HG02981 (cell line): Measurements from ENCODE around the gene CALR.
"Not testable (repeated sequence)": the region's sequence is repeated elsewhere in the genome, so short reads cannot be mapped to it uniquely, and the experiment has no call there.

Experiments used
- ATAC-seq: cut with Tn5 transposase; IDR thresholded peaks from one replicate; pipeline ENCODE4 v1.9.1; 2021; ENCODE audit warnings: mild to moderate bottlenecking, moderate library complexity; ENCODE audit not compliant: unreplicated experiment

The CALR gene

DNA sequence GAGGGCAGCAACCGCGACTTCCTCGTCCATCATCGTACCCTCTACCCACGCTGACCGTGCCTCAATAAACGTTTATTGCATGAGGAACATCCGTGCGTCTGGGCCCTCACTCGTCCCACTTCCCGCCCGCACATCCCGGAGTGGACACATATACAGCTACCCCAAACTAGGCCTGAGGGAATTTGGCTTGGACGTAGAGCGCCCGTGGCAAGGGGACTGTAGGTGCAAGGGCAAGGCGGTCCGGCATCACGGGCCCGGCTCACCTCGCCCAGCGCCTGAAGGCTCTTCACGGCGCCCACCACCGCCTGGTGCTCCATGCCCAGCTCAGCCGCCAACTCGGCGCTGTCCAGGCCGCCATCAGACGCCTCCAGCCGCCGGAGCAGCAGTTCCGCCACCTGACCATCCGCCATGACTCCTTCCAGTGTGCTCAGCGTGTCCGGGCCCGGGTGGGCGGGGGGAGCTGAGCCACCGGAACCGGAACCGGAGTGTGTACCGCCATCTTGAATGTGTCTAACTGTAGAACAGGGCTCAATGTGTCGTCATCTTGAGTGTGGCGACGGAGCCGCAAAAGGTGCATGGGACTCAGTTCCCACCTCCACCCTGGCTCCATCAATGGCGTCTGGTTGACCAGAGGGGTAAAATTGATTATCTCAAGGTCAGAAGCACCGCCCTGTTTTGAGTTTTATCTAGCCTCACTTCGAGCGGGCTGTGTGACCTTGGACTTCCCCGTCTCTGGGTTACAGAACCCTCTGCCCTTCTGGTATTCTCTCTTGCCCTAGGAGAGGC is 4.9 kb upstream of the CALR start, which contains the start of gene FARSA:
TSS of gene FARSA (minus strand) at position 425 of the 786 bp plus-strand sequence. CDS start at position 410, 15 bp downstream.
- ATAC-seq, result peak; percentile 31

- ATAC-seq, result no peak
Measured at GRCh38 chr19:12935071-12935470, 3.3 kb upstream of the CALR start.

- no peak for ATAC-seq
Measured at GRCh38 chr19:12936582-12936981, 1.8 kb upstream of the CALR start.

DNA sequence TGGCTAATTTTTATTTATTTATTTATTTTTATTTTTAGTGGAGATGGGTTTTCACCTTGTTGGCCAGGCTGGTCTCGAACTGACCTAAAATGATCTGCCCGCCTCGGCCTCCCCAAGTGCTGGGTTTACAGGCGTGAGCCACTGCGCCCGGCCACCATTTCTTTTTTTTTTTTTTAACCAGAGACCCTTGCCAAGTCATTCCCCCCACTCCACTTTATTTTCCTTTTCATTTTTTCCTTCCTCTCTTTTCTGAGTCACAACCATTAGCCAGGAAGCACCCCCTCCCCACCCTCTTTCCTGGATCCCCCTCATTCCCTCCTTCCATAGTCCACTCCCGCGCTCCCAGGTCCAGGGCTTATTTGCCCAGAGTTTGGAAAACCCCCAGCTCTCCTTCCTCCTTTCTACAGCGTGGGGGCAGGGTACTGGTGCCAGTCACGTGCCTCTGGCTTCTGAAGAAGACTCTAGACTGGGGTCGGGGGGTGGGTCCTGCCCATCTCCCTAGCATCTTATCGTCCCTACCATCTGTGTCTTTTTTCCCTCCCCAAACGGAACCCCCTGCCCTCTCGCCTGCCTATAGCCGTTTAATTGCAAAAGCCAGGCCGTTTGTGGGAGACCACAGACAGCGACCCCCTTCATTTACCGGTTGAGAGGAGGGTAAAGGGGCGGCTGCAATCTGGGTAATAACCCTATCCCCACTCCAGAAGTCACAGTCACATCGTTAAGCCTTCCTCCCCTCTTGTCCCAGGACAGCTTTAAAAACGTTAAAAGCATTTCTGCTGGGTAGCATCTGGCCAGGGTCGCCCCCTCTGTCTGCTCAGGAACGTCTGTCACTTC is 1.1 kb upstream of the CALR start:
- no peak for ATAC-seq

DNA sequence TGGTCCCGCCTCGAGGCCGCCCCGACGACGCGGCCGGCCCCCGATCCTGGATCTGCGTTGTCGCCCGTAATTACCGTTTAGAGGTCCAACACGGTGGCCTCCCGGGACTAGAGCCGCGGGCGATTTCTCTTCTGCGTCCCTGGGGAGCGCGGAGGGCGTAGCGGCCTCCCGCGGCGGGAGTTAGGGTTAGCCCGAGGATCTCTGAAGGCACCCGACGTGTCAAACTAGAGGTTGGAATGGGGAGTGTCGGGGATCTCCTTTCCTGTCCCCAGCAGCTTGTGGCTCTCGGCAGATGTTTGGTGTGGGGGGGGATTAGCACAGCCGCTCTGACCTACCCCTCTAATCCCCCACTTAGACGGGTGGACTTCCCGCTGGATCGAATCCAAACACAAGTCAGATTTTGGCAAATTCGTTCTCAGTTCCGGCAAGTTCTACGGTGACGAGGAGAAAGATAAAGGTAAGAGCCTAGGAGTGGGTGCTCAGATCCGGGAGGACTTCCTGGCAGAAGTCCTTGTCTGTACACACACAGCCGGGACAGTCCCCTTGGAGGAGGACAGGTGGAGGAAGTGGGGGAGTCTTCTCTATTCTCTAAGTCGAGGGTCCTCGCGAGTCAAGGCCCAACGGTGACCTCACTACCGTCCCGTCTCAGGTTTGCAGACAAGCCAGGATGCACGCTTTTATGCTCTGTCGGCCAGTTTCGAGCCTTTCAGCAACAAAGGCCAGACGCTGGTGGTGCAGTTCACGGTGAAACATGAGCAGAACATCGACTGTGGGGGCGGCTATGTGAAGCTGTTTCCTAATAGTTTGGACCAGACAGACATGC is 581 bp downstream of the CALR start:
- peak; percentile 1 for ATAC-seq

DNA sequence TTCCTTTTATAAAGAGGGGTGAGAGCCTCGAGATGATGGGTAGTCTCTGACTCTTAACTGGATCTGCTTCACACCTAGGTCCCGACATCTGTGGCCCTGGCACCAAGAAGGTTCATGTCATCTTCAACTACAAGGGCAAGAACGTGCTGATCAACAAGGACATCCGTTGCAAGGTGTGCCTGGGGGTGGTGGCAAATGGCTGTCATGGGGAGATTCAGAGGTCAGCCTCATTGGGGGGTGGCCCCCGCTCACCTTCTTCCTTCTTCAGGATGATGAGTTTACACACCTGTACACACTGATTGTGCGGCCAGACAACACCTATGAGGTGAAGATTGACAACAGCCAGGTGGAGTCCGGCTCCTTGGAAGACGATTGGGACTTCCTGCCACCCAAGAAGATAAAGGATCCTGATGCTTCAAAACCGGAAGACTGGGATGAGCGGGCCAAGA is 1.6 kb downstream of the CALR start:
- no peak for ATAC-seq

DNA sequence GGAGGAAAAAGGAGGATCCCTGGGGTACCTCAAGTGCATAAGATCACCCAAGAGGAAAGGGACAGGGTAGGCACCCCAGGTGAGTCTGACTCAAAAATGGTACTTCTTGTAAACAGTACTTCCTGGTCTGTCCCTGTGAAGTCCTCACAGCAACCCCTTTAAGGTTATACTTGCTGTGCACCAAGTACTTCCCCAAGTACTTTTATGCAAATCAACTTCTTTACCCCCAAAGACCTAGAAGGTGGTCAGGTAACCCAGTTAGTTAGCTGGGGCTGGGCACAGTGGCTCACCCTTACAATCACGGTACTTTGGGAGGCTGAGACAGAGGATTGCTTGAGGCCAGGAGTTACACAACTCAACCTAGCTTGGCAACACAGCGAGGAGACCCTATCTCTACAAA is 2.5 kb downstream of the CALR start:
- no peak for ATAC-seq

GRCh38 chr19:12943437-12944044 is 5.1 kb downstream of the CALR start:
- no peak for ATAC-seq

DNA sequence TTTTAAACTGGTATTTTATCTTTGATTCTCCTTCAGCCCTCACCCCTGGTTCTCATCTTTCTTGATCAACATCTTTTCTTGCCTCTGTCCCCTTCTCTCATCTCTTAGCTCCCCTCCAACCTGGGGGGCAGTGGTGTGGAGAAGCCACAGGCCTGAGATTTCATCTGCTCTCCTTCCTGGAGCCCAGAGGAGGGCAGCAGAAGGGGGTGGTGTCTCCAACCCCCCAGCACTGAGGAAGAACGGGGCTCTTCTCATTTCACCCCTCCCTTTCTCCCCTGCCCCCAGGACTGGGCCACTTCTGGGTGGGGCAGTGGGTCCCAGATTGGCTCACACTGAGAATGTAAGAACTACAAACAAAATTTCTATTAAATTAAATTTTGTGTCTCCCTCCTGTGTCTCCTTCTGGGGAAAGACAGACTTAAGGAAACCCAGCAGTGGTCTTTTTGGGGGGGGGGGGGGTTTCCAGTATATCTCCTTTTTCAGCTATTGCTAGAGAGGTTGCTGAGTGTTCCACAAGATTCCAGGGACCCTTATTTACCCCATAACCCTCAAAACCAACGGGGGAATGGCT is 5.8 kb downstream of the CALR start:
- ATAC-seq, result no peak

- ATAC-seq, result peak; percentile 65
Measured at GRCh38 chr19:12945479-12946091, 7.2 kb downstream of the CALR start, which contains the start of gene RAD23A. RAD23A (plus strand) TSS chr19:12945862; CDS start chr19:12945949, 87 bp downstream.

GRCh38 chr19:12946092-12946721 is 7.8 kb downstream of the CALR start:
- peak; percentile 32 for ATAC-seq

DNA sequence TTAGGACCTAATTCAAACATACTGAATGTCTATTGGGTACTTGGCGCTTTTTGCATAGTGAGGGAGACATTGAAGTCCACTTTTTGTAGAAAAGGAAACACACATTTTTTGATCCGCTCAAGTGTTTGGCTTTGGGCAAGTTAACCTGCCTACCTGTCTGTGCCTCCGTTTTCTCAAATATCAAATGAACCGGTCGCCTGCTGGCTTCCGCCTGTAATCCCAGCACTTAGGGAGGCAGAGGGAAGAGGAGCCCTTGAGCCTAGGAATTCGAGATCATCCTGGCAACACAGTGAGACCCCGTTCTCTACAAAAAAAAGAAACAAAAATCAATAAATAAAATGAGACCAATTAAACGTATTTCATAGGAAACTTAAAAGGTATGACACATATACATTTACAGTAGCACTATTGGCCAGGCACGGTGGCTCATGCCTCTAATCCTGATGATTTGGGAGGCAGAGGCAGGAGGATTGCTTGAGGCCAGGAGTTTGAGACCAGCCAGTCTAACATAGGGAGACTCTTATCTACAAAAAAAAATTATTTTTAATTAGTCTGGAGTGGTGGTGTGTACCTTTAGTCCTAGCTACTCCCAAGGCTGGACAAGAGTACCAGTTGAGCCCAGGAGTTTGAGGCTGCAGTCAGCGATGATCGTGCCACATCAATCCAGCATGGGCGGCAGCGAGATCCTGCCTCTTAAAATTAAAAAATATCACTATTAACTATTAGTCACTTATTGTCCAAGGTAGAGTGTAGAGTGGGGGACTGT is 8.5 kb downstream of the CALR start:
- no peak for ATAC-seq

DNA sequence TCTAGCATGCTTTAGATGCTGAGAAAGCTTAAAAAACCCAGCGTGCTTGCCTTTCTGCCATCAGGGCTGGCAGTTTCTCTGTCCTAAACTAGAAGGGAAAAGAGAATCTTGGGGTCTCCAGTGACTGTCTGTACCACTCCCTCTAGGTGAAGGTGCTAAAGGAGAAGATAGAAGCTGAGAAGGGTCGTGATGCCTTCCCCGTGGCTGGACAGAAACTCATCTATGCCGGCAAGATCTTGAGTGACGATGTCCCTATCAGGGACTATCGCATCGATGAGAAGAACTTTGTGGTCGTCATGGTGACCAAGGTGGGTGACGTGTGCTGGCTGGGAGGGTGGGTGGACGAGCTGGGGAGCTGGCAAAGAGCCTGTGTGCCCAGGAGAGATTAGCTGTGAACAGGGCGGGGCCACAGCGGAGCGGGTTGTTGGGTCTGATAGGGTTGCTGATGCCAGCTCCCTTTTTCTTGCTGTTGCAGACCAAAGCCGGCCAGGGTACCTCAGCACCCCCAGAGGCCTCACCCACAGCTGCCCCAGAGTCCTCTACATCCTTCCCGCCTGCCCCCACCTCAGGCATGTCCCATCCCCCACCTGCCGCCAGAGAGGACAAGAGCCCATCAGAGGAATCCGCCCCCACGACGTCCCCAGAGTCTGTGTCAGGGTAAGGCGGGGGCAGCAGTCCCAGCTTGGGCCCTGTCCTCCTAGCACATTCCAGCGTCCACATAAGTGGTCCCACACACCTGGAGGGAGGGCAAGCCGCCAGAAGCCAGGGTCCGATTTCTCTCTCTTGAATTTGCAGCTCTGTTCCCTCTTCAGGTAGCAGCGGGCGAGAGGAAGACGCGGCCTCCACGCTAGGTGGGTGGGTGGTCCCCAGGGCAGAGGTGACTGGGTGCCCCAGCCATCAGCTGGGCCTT is 9.5 kb downstream of the CALR start:
- no peak for ATAC-seq

DNA sequence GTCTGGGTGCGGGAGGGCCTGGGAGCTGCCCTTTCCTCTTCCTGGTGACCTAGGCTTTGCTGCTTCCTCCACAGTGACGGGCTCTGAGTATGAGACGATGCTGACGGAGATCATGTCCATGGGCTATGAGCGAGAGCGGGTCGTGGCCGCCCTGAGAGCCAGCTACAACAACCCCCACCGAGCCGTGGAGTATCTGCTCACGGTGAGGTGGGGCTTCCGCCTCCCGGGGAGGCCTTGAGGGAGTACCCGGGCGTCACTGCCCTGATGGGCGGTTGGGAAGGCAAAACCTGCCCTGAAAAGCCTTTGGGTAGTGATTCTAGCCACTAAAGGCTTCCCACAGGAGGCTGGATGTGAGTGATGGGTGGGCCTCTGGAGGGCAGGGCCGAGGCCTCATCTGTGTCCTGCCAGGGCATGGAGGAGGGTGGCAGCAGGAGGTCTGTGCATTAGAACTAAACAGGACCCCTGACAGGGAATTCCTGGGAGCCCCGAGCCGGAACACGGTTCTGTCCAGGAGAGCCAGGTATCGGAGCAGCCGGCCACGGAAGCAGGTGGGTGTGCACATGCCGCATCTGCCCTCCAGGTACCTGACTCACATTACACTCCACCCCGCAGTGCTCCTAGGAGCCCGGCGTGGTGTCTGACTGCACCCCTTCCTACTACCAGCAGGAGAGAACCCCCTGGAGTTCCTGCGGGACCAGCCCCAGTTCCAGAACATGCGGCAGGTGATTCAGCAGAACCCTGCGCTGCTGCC is 10.4 kb downstream of the CALR start:
- no peak for ATAC-seq

DNA sequence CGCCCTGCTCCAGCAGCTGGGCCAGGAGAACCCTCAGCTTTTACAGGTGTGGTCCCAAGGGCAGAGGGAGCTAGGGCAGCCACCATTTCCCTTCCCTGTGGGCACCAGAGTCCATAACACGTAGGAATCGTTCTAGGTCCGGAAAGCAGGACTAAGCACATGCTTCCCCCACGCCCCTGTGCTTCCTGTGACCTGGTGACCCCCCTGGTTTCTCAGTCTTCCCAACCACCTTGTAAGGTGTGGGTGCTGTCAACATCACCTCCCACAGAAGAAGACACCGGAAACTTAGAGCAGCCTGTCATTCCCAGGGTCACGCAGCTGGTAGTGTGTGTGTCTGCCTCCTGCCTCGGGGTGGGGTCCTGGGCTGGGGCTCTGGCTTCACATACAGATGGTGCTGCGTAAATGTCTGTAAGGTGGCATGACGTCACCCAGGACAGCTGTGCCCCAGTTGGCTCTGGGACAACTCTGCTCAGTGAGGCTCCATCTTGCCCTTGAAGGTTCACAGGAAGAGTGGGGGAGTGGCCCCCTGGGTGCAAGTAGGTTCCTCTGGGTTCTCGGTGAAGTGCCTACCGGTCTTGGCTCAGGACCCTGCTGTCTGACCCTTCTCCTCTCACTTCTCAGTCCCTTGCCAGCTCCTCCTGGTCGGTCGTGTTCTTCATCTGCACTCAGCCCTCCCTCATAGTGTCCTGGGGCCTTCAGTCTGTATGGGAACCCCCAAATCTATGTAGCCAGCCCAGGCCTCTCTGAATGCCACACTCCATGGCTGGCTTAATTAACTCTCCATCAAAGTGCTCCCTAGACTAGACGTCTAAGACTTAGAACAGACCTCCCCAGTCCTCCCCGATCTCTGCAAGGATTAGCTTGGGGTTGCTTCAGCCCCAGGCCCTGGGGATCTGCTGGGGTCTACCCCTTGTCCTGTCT is 11.2 kb downstream of the CALR start:
- no peak for ATAC-seq

DNA sequence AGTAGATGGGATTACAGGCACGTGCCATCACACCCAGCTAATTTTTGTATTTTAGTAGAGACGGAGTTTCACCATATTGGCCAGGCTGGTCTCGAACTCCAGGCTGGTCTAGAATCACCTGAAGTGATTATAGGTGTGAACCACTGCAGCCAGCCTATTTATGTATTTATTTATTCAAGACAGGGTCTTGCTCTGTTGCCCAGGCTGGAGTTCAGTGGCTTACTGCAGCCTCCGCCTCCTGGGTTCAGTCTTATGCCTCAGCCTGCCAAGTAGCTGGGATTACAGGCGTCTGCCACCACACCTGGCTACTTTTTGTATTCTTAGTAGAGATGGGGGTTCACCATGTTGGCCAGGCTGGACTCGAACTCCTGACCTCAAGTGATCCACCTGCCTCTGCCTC is 13.6 kb downstream of the CALR start:
- ATAC-seq, result not testable (repeated sequence)
